GM21381 (cell line): Measurements from ENCODE around the gene RER1.
"Not testable (repeated sequence)": the region's sequence is repeated elsewhere in the genome, so short reads cannot be mapped to it uniquely, and the experiment has no call there.

Source experiments
- ATAC-seq: cut with Tn5 transposase; IDR thresholded peaks from one replicate; pipeline ENCODE4 v1.9.1; 2021; ENCODE audit warnings: mild to moderate bottlenecking, moderate library complexity; ENCODE audit not compliant: unreplicated experiment

RER1 gene

GRCh38 chr1:2422523-2422922 is 30.9 kb downstream of the RER1 start:
- ATAC-seq = no peak

DNA sequence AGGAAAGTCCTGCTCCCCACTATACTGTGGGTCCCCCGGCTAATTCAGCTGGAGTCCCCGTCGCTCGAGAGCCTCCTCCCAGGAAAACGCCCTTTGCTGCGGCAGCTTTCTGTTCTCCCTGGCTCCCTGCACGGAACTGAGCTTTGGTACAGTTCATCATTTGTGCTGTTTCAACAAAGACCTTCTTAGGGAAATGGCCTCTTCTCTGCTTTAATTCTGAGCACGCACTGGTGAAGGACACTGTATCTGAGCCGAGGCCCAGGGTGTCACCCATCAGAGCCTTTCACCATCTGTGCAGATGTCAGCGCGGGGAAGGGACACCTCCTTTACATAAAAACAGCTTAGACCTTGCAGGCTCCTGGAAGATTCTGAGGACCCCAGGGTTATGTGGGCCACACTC is 34.3 kb downstream of the RER1 start:
- ATAC-seq = no peak

DNA sequence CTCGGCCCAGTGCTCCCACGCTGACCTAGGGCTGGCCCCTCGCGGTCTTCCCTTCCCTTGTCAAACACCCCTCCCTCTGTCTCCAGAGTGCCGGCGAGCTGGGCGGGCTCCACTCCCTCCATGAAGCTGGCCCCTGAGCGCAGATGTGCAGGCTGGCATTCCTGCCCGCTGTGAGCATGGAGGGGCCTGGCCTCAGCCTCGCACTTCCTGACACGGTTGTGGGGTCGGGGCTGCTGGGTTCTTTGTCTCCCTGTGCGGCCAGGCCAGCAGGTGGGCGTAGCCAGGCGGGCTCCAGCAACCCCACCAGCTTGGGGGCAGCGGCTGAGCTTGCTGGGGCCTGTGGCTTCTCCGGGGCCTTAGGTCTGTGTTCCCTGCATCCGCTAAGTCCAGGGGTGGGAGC is 34.9 kb downstream of the RER1 start:
- ATAC-seq = no peak

DNA sequence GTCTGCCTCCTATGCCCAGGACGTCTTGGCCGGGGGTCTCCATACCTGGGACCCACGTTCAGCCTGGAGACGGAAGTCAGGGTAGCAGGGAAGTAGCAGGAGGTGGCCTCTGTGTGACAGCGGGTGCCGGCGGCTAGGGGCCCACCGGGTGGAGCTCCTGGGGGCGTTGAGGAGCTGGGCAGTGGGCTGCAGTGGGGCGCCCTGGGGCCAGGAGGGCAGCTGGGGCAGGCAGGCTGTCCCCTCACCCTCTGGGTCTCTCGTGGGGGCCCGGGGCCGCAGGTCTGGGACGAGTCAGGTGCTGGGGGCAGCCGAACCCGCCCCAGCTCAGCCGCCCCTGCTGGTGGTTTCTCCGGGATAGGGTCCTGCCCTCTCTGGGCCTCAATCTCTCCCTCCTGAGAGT is 35.4 kb downstream of the RER1 start:
- ATAC-seq = no peak

DNA sequence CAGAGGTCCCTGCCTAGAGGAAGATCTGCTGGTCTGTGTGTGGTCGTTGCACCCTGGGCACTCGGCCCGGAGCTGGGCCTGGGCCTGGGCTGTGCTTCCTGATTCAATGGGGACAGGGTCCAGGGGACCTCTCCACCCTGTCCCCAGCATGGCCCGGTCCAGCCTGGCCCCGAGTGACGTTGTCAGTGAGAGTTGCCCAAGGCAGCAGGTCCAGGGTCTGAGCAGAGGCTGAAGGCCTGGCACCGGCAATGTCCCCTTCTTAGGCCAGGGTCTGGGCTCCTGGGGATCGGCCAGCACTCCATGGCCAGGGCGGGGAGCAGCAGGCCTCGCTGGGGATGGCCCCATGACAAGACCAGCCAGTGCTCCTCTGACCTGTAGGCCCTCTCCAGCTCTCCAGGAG is 36.3 kb downstream of the RER1 start:
- no peak for ATAC-seq

DNA sequence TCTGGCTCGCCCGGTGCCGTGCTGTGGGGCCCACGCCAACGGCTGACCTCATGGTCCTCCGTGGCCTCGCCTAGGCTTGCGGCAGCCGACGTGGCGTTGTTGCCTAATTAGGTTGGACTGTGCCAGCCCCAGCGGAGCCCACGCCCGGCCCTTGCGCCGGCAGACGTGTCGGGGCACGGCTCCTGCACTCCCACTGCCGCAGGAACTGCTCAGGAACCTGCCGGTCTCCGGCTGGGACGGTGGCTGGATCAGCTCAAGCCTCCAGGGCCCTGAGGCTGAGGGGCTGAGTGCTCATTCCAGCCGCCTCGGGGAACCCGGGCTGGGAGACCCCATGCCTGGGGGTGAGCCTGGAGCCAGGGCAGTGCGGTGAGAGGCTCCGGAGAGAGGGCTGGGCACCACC is 36.8 kb downstream of the RER1 start:
- no peak for ATAC-seq

GRCh38 chr1:2429780-2430591 is 38.3 kb downstream of the RER1 start:
- no peak for ATAC-seq

DNA sequence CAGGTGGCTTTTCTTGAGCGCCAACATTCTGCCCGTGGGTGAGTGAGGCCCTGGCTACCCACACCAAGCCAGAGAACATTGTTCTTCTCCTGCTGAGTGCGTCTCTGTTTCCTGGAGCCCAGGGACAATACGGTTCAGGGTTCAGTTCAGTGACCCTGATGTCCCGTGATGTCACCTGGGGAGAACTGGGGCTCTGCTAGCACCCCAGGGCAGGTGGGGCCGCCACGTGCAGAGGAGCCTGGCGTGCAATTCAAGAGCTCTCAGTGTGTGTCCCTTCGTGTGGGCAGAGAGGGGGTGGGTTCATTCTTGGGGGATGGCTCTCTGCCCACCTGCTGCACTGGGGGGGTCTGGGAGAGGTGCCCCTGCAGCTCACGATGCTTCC is 38.9 kb downstream of the RER1 start:
- no peak for ATAC-seq

GRCh38 chr1:2431103-2431502 is 39.5 kb downstream of the RER1 start:
- ATAC-seq = no peak

- ATAC-seq = no peak
These were observed 39.9 kb downstream of the RER1 start for GRCh38 chr1:2431518-2431917.

GRCh38 chr1:2432441-2432844 is 40.8 kb downstream of the RER1 start:
- no peak for ATAC-seq

DNA sequence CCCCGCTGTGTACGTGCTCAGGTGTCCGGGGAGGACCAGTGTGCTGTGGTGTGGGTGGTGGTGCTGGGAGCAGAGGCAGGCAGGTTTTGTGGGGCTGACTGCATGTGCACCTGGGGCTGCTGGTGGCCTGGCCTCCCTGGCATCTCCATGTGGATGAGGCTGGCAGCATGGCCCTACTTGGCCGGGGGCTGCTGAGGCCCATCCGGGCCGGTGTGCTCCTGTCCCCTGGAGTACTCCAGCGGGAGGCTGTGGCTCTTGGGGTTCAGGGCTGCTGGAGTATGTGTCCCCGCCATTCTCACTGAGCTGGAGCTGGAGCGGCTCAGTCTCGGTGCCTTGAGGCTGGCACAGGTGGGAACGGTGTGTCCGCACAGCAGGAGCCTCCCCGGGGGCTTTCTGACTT is 41.6 kb downstream of the RER1 start:
- ATAC-seq = no peak

DNA sequence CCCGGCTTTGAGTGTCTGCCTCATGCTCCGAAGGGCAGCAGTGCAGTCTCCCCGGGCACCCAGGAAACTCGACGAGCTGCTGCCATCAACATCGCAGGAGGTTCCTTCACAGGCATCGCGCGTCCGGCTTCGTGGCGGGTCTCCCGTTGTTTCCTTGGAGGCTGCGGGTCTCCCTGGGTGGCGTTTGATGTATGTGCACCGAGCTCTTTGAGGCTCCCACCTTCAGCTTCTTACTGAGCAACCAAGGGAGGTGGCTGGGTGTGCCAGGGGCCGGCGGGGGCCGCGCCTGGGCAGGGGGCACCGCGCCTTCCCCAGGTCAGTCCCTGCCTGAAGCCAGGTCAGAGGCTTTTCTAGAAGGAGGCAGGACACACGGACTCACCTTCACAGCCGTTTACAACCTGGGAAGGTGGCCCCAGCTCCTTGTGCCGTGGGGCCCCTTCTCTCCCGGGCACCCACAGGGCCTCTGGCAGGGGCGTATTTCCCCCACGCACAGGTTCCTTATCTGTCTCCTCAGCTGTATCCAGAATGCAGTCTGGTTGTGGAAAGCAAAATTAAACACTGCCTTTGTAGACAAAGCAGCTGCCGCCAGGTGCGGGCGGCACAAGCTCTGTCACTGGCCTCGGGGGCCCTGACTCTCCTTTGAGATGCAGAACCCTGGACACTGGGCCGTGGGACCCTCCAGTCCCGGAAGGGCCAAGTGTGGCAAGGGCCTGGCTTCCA is 42.5 kb downstream of the RER1 start:
- no peak for ATAC-seq

- no peak for ATAC-seq
These were observed 43.5 kb downstream of the RER1 start for GRCh38 chr1:2435091-2435490.

GRCh38 chr1:2435746-2436355 is 44.2 kb downstream of the RER1 start:
- no peak for ATAC-seq

DNA sequence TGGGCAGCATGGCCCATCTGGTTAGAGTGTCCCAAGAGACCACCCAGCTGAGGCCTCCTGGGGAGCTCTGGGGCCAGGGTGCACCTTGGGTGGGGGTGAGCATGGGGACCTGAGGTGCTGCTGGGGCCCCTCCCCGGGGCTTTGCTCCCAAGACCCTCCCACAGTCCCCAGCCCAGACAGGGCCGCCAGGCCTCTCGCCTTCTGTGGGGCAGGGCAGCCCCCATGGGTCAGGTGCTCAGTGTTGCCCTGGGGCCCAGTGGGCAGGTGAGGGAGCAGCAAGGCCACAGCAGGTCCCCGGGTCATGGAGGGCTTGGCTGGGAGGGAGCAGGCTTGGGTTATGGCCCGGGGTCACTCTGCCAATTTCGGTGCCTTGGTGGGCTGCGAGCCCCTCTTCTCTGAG is 45.2 kb downstream of the RER1 start:
- no peak for ATAC-seq

- no peak for ATAC-seq
These were observed 46.0 kb downstream of the RER1 start for GRCh38 chr1:2437617-2438016.

DNA sequence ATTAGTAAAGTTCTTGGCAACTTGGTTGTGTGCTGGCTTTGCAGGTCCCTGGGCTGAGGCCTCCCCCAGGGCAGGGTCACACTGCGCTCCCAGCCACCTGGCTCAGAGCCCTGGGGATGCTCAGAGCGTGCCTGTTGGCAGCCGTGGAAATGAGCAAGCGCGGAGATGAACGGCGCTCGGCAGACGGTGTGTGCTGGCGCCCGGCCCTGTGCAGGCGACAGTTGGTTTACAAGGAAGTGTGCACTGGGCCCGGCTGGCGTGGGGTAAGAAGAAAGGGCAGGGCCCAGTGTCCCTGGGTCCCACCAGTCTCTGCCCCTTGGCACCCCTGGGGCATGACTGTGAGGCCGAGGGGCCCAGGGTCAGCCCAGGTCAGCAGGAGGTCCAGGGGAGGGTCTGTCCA is 46.4 kb downstream of the RER1 start:
- no peak for ATAC-seq

DNA sequence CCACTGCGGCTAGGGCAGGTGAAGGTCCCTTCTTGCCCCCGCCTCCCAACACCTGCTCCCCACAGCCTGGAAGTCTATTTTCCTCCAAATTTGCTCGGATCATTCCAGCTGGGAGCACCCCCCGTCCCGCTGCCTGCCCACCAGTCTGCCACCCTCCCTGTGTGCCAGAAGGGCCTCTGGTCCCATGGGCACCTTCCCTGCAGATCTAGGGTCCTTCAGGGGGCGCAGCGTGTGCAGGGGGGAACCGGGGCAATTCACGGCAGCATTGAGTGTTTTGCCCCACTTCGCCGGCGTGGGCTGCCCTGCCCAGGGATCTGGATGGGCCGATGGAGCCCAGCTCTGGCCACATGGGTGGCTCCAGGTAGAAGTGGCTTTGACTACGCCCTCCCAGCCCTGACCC is 47.0 kb downstream of the RER1 start:
- ATAC-seq = no peak

GRCh38 chr1:2439369-2439768 is 47.7 kb downstream of the RER1 start:
- no peak for ATAC-seq

- not testable (repeated sequence) for ATAC-seq
These were observed 48.7 kb downstream of the RER1 start for GRCh38 chr1:2440346-2440745.

DNA sequence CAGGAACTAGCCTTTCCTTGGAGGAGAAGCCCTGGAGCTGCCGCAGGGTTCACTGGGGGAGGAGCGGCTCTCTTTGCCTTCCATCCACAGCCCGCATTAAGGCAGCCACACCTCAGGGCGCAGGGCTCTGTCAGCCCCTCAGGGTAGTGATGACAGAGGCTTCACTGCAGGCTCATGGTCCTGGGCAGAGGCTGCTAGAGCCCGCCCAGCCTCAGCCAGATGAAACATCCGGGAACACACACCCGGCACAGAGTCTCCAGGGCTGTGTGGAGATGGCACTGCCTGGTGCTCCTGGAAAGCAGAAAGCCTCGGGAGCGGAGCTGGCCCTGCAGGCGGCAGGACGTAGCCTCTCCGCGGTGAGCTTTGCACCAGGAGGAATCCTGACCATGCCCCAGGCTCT is 50.1 kb downstream of the RER1 start:
- ATAC-seq = no peak
